ENCODE data around the gene TMEM231.
"Not testable (repeated sequence)": the region's sequence is repeated elsewhere in the genome, so short reads cannot be mapped to it uniquely, and the experiment has no call there.

Gene TMEM231

DNA sequence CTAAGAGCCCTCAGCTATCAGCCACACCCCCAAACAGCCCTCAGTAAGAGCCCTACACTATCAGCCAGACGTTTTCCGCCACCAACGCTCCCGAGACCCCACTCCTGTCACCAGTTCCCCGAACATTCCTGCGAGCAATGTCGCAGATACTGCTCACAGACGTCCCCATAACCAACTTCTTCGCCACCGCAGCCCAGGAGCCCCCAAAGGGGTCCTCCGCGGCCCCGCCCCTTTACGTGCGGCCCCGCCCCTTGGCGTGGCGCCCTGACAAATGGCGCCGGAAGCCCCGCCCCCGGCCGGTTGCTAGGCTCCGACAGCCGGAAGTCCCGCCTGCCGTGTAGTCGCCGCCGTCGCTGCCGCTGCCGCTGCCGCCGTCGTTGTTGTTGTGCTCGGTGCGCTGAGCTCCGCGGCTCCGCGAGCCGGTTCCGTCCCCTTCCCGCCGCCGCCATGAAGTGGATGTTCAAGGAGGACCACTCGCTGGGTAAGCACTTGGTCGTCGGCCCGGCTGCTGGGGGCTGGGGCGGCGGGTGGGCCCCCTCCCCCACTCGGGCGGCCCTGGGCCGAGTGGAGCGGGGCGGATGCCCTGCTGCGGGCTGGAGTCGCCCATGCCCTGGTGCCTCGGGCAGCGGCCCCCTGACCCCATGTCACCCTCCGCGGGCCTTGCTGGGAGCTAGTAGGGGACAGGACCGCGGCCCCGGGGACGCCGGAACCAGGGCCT lies 10.1 kb upstream of the TMEM231 start, which contains the start of gene GABARAPL2:
Gene GABARAPL2 (plus strand): TSS at position 340 of the 718 bp plus-strand sequence. CDS start 108 bp downstream, at position 448.
- DNase-seq, result peak; percentile 97

- DNase-seq, result no peak
Observed at GRCh38 chr16:75565640-75566039, 9.6 kb upstream of the TMEM231 start.

- no peak for DNase-seq
Observed at GRCh38 chr16:75559564-75560372, 3.7 kb upstream of the TMEM231 start.

GRCh38 chr16:75558846-75559401 lies 2.9 kb upstream of the TMEM231 start:
- no peak for DNase-seq

DNA sequence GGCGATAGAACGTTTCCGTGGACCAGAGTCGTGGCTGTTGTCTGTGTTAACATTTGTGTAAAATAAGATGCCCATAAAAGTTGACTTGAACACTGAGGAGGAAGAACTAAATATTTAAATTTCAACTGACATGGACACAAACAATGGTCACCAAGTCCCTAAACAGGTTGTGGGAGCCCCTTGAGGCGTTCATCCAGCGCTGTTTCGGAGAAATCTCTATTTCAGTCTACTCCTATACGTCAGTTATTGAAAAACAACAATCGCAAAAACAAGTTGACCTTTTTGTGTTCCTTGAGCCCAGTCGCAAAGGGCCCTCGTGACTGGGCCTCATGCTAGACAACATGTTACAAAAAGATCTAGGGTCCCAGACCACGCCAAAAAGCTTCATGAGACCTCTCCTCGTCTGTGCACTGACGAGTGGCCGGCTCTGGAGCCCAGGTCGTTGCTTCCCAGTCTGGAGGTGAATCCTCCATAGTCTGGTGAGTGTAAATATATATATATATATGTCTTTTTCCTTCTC lies 439 bp upstream of the TMEM231 start:
- DNase-seq, result no peak

DNA sequence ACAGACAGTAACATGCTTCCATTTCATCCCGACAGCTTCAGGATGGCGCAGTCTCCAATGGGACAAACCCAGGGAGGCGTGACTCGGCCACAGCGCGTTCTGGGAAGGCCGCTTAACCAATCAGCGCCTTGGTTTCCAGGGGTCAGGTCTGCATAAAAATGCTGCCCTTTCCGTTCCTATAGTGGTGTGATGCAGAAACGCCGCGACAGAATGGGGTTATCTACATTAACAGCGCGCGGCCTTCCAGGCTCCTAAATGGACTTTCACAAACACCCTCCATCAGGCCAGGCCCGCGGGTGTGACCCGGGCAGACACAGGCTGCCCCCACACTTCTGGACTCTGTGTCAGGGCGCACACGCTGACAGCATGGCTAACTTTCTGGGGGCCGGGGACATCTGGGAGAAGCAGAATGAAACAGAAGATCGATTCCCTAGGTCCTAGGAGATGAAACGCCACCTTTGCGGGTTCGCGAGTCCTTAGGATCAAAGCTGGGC lies 792 bp downstream of the TMEM231 start:
- DNase-seq, result peak; percentile 59

- DNase-seq, result no peak
Observed at GRCh38 chr16:75552951-75553350, 3.1 kb downstream of the TMEM231 start.

GRCh38 chr16:75550211-75550662 lies 5.8 kb downstream of the TMEM231 start:
- DNase-seq, result no peak

GRCh38 chr16:75548456-75548855 lies 7.6 kb downstream of the TMEM231 start:
- DNase-seq, result not testable (repeated sequence)

GRCh38 chr16:75546293-75546692 lies 9.8 kb downstream of the TMEM231 start:
- DNase-seq, result no peak

- DNase-seq, result not testable (repeated sequence)
Observed at GRCh38 chr16:75545879-75546278, 10.2 kb downstream of the TMEM231 start.

DNA sequence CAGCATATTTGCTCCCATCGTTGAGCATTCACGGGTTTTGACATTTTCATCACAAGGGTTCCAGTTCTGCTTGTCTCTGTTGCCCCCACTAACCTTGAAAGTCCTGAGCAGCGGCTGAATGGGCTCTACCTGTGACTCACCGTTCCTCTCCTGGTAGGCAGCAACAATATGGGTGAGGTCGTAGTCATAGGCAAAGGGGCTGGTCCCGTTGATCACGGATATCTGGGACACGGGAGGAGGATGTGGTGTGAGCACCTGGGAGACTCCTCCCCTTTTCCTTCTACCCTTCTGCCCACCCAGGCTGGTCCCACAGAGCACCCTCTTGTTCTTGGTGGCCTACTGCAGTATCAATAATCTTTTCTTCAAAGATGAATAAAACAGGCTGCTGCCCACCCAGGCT lies 13.6 kb downstream of the TMEM231 start:
- DNase-seq, result not testable (repeated sequence)

DNA sequence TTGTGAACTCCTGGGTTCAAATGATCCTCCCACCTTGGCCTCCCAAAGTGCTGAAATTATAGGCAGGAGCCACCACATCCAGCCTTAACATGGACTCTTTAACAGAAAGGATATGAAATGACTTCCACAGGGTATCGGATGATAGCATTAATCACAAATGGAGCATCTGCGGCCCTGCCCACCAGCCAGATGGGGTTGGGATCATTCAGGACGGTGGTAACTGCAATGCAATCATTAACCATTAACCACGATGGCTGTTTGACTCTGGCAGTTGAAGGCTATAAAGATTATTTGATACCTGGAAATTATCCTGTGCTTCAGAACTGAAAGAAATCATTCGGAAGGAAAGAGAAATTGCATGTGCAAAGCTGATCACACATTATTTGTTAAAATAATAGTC lies 14.8 kb downstream of the TMEM231 start:
- no peak for DNase-seq

DNA sequence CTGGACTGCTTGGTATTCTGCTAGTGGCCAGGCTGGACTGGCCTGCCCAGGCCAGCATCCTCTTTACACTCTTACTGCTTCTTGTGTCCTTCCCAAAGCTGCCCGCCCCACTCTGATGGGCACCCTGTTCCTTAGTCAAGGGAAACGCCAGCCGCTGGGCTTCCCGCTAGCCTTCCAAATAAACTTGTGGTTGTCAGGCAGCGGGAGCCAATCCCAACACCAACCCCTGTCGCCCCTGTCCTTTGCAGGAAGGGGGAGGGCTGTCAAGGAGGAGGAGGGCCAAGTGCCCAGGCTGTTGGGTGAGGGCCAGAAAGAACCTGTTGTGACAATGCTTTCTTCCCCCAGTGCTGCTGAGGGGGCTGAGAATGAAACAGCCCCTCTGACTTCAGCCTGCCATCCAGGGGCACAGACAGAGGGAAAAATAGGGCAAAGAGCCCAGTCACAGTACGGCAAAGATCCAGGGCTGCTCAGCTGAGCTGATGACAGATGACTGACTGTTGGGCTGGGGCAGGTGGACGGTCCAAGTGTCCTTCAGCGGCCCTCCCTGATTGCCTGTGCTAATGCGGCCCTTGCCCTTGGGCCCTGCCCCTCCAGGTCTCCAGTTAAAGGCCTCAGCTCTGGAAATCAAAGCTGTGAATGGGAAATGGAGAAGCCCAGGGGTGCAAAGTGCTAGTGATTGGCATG lies 17.0 kb downstream of the TMEM231 start:
- not testable (repeated sequence) for DNase-seq

DNA sequence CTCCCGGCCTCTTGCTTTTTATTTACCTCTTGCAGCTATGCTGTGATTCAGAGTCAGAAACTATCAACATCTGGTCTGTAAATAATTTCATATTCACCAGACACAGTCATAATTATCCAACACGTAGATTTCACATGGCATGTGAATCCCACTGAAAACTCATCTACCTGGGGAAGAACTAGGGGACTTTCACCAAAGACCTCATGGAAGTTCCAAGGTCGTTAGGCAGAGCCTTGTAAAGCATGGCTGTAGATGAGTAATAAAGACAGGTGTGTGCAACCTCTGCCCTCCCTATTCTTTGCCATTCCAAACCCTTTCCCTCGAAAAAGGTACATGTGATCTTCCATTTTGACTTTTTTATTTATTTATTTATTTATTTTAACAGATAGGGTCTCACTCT lies 18.3 kb downstream of the TMEM231 start:
- DNase-seq, result no peak

DNA sequence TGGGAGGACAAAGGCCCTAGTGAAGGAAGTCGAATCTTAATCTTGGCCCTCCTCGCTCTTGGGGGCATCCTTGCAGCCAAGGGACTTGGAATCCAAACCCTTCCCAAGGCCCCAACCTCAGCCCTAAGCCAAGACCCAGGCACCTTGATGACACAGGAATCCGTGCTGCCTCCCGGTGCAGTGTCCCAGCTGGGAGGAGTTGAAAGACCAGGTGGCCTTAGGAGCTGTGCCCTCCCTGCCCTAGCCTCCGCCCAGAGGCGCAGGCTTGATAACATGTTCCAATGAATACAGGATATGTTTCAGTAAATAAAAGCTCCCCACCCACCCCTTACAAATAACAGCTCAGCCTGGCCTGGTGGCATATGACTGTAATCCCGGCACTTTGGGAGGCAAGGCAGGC lies 20.2 kb downstream of the TMEM231 start, which contains the start of gene CHST5:
Gene CHST5 (minus strand): TSS at position 208 of the 400 bp plus-strand sequence. CDS start 5,724 bp downstream, outside the sequence.
- DNase-seq, result no peak

DNA sequence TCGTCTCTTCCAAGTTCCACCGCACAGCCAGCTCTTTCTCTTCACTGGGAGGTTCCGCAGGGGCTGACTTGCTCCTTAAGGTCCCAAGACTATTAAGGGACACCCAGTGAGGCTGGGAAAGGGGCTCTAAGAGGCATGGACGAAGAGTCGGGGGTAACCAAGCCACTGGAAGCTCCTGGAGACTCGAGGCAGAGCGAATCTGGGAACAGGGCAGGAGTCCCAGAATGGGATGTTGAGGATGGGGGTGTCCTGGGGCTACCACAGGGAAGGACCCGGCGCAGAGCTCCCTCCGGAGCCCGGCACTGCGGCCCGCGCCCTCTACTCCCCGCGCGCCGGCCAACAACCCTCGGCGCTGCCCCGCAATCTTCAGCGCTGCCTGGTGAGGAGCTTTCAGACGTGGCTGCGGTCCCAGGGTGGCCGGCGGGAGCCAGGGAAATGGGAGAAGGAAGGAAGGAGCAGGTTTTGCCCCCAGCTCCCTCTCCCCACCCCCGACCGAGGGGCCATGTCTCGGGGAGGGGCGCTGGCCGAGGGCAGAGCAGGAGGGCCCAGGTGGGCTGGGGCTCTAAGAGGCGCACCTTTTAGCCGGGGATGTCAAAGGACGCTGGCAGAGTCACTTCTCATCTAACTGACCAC lies 20.7 kb downstream of the TMEM231 start:
- no peak for DNase-seq

GRCh38 chr16:75534560-75535205 lies 21.4 kb downstream of the TMEM231 start:
- no peak for DNase-seq

DNA sequence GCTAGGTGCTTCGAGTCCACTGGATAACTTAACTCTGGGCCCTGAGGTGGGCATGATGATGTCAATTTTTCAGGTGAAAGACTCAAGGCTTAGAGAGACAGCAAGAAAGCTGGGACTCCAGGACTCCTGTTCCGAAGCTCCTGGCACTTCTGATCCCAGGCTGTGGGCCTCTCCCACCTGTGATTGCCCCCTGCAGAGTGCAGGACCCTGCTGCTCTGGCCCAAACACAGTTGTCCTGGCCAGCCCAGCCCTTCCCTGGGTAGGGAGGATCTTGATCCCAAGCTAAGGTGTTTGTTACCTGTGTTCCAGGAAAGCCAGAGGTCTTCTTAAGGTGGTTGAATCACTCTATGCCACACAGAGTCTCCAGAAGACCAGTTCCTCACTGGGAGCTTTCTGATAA lies 23.3 kb downstream of the TMEM231 start:
- DNase-seq, result no peak

DNA sequence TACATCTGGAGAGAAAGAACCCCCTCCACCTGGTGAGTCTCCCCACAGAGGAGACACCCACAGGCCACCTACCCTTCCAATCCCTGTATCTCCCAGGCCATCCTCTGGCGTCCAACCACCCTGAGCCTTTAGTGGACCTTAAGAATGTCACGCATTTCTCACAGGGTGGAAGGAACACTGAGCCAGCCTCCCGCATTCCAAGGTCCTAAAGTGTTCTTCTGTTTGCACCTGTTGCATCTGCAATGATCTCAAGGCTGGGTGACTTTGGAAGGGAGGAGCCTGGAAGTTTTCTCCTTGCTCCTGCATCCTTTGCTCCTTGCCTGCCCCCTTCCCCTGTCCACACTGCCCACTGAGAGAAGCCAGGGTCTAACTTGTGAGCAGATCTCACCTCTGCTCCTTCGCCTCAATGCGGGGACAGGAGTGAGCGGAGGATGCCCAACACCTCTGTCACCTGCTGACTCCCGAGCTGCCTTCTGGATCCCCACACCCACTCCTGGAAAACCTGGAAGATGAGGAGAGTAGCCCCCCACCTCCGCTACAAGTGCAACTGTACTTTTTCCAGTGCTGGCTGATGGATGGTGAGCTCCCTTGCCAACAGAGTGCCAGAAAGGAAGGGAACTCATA lies 23.8 kb downstream of the TMEM231 start:
- no peak for DNase-seq

DNA sequence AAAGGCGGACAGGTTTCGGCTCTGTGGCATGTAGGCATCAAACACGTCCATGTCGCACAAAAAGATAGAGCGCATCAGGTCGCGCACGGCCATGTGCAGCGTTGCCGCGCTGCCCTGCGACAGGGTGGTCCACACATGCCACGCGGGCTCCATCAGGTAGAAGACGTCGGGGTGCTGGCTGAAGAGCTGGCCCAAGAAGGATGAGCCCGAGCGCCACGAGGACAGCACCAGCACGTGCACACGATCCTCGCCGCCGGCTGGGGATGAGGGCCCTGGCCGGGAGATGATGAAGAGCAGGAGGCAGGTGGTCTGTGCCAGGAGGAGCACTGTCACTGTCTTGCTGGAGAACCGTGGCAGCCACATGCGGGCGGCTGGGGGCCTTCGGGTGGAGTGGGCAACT lies 26.1 kb downstream of the TMEM231 start:
- no peak for DNase-seq

Data from activated CD8-positive, alpha-beta memory T cell treated with anti-CD3 and anti-CD28 coated beads, Interleukin-2, amount 50 U/mL, for 48 hours (primary cell).